DOHH2 (cell line): ENCODE measurements around the gene NNT.
"Not testable (repeated sequence)": the region's sequence is repeated elsewhere in the genome, so short reads cannot be mapped to it uniquely, and the experiment has no call there.

ENCODE experiments used
- H3F3A ChIP-seq: fragments of 200-600 bp; sonication (generic), shearing (Covaris generic); 2 replicates; pipeline ENCODE4 v1.6.0; 2016; ENCODE audit warnings: antibody characterized with exemption, mild to moderate bottlenecking; ENCODE audit not compliant: control insufficient read depth, insufficient read depth
- H3K27ac ChIP-seq: fragments of 200-600 bp; sonication (generic); 2 replicates; pipeline ENCODE4 v1.5.1; 2014; ENCODE audit warnings: low read depth, mild to moderate bottlenecking, low read length, moderate library complexity
- H3K27me3 ChIP-seq: fragments of 200-600 bp; sonication (generic); 2 replicates; pipeline ENCODE4 v1.6.1; 2014; ENCODE audit warnings: mild to moderate bottlenecking, low read length, mixed read lengths; ENCODE audit not compliant: control insufficient read depth
- H3K36me3 ChIP-seq: fragments of 200-600 bp; sonication (generic); 2 replicates; pipeline ENCODE4 v1.6.1; 2014; ENCODE audit warnings: mild to moderate bottlenecking, low read length, moderate library complexity, mixed read lengths; ENCODE audit not compliant: control insufficient read depth
- H3K4me1 ChIP-seq: fragments of 200-600 bp; sonication (generic); 2 replicates; pipeline ENCODE4 v1.6.1; 2014; ENCODE audit warnings: mild to moderate bottlenecking, low read length, mixed read lengths; ENCODE audit not compliant: control insufficient read depth
- H3K4me2 ChIP-seq: fragments of 200-600 bp; sonication (generic); 2 replicates; pipeline ENCODE4 v1.6.0; 2014; ENCODE audit warnings: mild to moderate bottlenecking, low read length, moderate library complexity
- H3K4me3 ChIP-seq: fragments of 200-600 bp; sonication (generic); 2 replicates; pipeline ENCODE4 v1.5.1; 2014; ENCODE audit warnings: mild to moderate bottlenecking, low read length, mixed read lengths
- H3K79me2 ChIP-seq: fragments of 200-600 bp; sonication (generic); 2 replicates; pipeline ENCODE4 v1.6.1; 2014; ENCODE audit warnings: mild to moderate bottlenecking, low read length, mixed read lengths; ENCODE audit not compliant: control insufficient read depth
- H3K9me2 ChIP-seq: fragments of 200-600 bp; sonication (generic); replicated peaks from 2 replicates; pipeline ENCODE4 v1.6.1; 2014; ENCODE audit warnings: mild to moderate bottlenecking, low read length, mixed read lengths; ENCODE audit not compliant: control insufficient read depth
- H3K9me3 ChIP-seq: fragments of 200-600 bp; sonication (generic); 2 replicates; pipeline ENCODE4 v1.6.1; 2014; ENCODE audit warnings: antibody characterized with exemption, low read length, mixed read lengths; ENCODE audit not compliant: control insufficient read depth, insufficient read depth
- H4K20me1 ChIP-seq: fragments of 200-600 bp; sonication (generic); 2 replicates; pipeline ENCODE4 v1.6.0; 2014; ENCODE audit warnings: low read depth, mild to moderate bottlenecking, antibody characterized with exemption, low read length, moderate library complexity; ENCODE audit not compliant: control insufficient read depth, insufficient read depth
- CTCF ChIP-seq: fragments of 200-600 bp; sonication (generic); IDR thresholded peaks from one replicate; pipeline ENCODE4 v1.5.1; 2014; ENCODE audit warnings: antibody characterized with exemption, mild to moderate bottlenecking, low read depth, low read length; ENCODE audit not compliant: poor library complexity, severe bottlenecking
- EZH2phosphoT487 ChIP-seq: fragments of 200-600 bp; sonication (generic); IDR thresholded peaks from 2 replicates; pipeline ENCODE4 v1.6.1; 2017; ENCODE audit warnings: borderline replicate concordance, mild to moderate bottlenecking, antibody characterized with exemption, low read length, moderate library complexity, mixed read lengths

The NNT gene

DNA sequence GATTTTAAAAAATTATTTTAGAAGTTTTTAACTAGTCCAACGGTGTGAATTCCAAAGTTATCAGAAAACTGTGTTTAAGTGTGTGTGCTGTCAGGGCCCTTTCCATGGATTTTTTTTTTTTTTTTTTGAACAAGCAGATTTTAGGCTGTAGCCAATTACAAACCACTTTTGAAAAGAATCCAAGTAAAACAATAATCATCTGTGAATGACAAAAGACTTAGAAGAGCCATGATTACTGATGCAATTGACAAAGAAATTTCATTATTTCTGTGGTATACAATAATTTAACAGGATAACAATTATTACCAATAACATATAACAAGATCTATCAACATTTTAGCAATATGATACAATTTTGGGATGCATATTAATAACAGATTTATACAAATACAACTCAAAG lies 29.9 kb upstream of the NNT start:
- peaks cover 16% of the 10 kb centered on the region for H3K36me3 ChIP-seq
- H3K79me2 ChIP-seq = no peaks in the 10 kb centered on the region
- no peaks in the 10 kb centered on the region for H3F3A ChIP-seq
- H3K27me3 ChIP-seq = no peaks in the 10 kb centered on the region
- no peaks in the 10 kb centered on the region for H3K9me2 ChIP-seq
- H3K4me1 ChIP-seq = peaks cover 4% of the 10 kb centered on the region; the same call in 1 of the 2 replicates
- no peaks in the 10 kb centered on the region for H3K9me3 ChIP-seq
- no peak for TF ChIP-seq CTCF
- no peak for TF ChIP-seq EZH2phosphoT487
- no peak overlapping the region for H3K27ac ChIP-seq
- no peak overlapping the region for H3K4me2 ChIP-seq
- H3K4me3 ChIP-seq = no peak overlapping the region
- no peaks in the 10 kb centered on the region for H4K20me1 ChIP-seq

DNA sequence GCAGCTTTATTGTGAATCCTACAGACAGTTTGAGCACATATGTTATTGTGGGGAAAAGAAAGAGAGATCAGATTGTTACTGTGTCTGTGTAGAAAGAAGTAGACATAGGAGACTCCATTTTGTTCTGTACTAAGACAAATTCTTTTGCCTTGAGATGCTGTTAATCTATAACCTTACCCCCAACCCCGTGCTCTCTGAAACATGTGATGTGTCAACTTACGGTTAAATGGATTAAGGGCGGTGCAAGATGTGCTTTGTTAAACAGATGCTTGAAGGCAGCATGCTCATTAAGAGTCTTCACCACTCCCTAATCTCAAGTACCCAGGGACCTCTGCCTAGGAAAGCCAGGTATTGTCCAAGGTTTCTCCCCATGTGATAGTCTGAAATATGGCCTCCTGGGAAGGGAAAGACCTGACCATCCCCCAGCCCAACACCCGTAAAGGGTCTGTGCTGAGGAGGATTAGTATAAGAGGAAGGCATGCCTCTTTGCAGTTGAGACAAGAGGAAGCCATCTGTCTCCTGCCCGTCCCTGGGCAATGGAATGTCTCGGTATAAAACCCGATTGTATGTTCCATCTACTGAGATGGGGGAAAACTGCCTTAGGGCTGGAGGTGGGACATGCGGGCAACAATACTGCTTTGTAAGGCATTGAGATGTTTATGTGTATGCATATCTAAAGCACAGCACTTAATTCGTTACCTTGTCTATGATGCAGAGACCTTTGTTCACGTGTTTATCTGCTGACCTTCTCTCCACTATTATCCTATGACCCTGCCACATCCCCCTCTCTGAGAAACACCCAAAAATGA lies 22.4 kb upstream of the NNT start:
- not testable (repeated sequence) for H3K27me3 ChIP-seq, H3K9me3 ChIP-seq, H3K4me2 ChIP-seq, H3K4me1 ChIP-seq, H4K20me1 ChIP-seq, H3K79me2 ChIP-seq, H3K27ac ChIP-seq, H3F3A ChIP-seq, H3K4me3 ChIP-seq, H3K9me2 ChIP-seq
- peaks cover 16% of the 10 kb centered on the region for H3K36me3 ChIP-seq

GRCh38 chr5:43581398-43581797 lies 21.6 kb upstream of the NNT start:
- peaks cover 13% of the 10 kb centered on the region; the same call in 1 of the 2 replicates for H3K36me3 ChIP-seq
- H3K9me2 ChIP-seq = no peaks in the 10 kb centered on the region
- H3K27ac ChIP-seq = no peak overlapping the region
- no peak overlapping the region for H3K4me2 ChIP-seq
- no peaks in the 10 kb centered on the region for H3K27me3 ChIP-seq
- H4K20me1 ChIP-seq = no peaks in the 10 kb centered on the region
- no peaks in the 10 kb centered on the region for H3K9me3 ChIP-seq
- H3K79me2 ChIP-seq = 0 out of 2 replicates have a peak, but pooled peaks cover 2% of the 10 kb centered on the region
- TF ChIP-seq EZH2phosphoT487 = no peak
- H3K4me1 ChIP-seq = no peaks in the 10 kb centered on the region
- H3K4me3 ChIP-seq = no peak overlapping the region
- H3F3A ChIP-seq = no peaks in the 10 kb centered on the region

- TF ChIP-seq EZH2phosphoT487 = no peak
- no peak for TF ChIP-seq CTCF
- Histone ChIP-seq H3K79me2 (0 out of 2 replicates have a peak, but pooled peaks cover 2% of the 10 kb centered on the region), H3F3A (no peaks in the 10 kb centered on the region), H4K20me1 (no peaks in the 10 kb centered on the region), H3K4me1 (no peaks in the 10 kb centered on the region), H3K27ac (no peak overlapping the region), H3K36me3 (peaks cover 14% of the 10 kb centered on the region; the same call in 1 of the 2 replicates), H3K4me2 (no peak overlapping the region), H3K9me3 (no peaks in the 10 kb centered on the region), H3K4me3 (no peak overlapping the region), H3K9me2 (no peaks in the 10 kb centered on the region), H3K27me3 (no peaks in the 10 kb centered on the region)
Measured at GRCh38 chr5:43582082-43583005, 20.6 kb upstream of the NNT start.
